GM12892 (cell line): ENCODE results near the gene SELPLG.

Experiments used
- POLR2A ChIP-seq: IDR thresholded peaks from 2 replicates; pipeline ENCODE4 v1.6.1; 2011; ENCODE audit warnings: low read depth, low read length, control low read depth
- POLR2AphosphoS5 ChIP-seq: IDR thresholded peaks from 2 replicates; pipeline ENCODE4 v1.6.1; 2011; ENCODE audit warnings: low read depth, low read length, control low read depth

DNA sequence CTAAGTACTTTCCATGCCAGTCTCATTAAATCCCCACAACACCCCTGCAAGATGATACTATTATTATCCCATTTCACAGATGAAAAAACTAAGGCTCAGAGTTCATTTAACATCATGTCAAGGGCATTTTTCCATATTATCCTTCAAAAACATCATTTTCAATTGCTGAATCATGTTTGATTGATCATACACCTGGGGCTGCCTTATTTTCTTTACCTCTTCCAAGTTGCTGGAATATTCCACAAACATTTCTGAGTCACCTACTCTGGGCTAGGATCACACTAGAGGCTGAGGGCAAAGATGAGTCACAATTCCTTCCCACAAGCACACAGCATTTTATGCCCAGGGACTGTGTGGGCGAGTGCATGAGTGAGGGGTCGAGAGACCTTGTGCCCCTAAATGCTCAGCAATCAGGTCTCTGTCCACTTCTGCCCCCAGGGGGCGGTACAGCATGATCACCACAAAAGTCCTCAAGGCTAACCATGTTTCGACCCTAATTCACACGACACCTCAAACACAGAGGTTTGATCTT is 21.7 kb downstream of the SELPLG start:
- no peak for TF ChIP-seq POLR2A
- no peak for TF ChIP-seq POLR2AphosphoS5
